ENCODE measurements around the gene SATL1.

Gene SATL1

GRCh38 chrX:85159644-85160043 is 83.9 kb downstream of the SATL1 start:
- no peak overlapping the region for H2BK12ac ChIP-seq (ENCODE audit: low read length in 2 of 2)
- WGBS, result 29% methylated on average over 1 of the region's 5 CpGs
- no peaks in the 10 kb centered on the region for H3K4me1 ChIP-seq (ENCODE audit: control insufficient read depth, insufficient read depth, low read depth, low read length)
- no peaks in the 10 kb centered on the region for H3K36me3 ChIP-seq (ENCODE audit: control insufficient read depth in 1 of 2, insufficient read depth in 2 of 2, low read depth in 1 of 2, low read length in 2 of 2)
- no peak overlapping the region for H3K14ac ChIP-seq (ENCODE audit: low read length in 2 of 2)
- no peak overlapping the region for H3K4ac ChIP-seq (ENCODE audit: low read depth in 1 of 2, low read length in 2 of 2)
- H2AK5ac ChIP-seq (ENCODE audit: low read length, severe bottlenecking), result no peak overlapping the region
- no peaks in the 10 kb centered on the region for H3K79me1 ChIP-seq (replicated peaks; ENCODE audit: low read length, poor library complexity, severe bottlenecking)
- no peak overlapping the region for H2AFZ ChIP-seq (ENCODE audit: low read depth, low read length)
- H4K8ac ChIP-seq (ENCODE audit: low read length), result no peak overlapping the region
- no peaks in the 10 kb centered on the region for H3K27me3 ChIP-seq (ENCODE audit: control insufficient read depth in 1 of 2, insufficient read depth in 1 of 2, low read length in 2 of 2)
- no peak overlapping the region for H3K27ac ChIP-seq (ENCODE audit: low read length, poor library complexity, severe bottlenecking)
- no peak overlapping the region for H2BK120ac ChIP-seq (ENCODE audit: low read depth, low read length)
- H2BK15ac ChIP-seq (ENCODE audit: low read depth, poor library complexity, severe bottlenecking), result no peak overlapping the region
- no peak overlapping the region for H3K23ac ChIP-seq (ENCODE audit: low read length in 2 of 2)
- H3K9me3 ChIP-seq (ENCODE audit: control insufficient read depth, low read length), result no peaks in the 10 kb centered on the region
- no peak overlapping the region for H2BK5ac ChIP-seq (ENCODE audit: low read depth, low read length, poor library complexity, severe bottlenecking)
- no peak for DNase-seq
- H3K4me2 ChIP-seq (ENCODE audit: low read length, poor library complexity, severe bottlenecking), result no peak overlapping the region
- no peak overlapping the region for H3K18ac ChIP-seq (ENCODE audit: low read depth in 1 of 2, low read length in 2 of 2)
- H4K91ac ChIP-seq (ENCODE audit: low read length), result no peak overlapping the region
- H3K4me3 ChIP-seq (ENCODE audit: insufficient read depth in 1 of 2, low read depth in 1 of 2, low read length in 2 of 2), result no peak overlapping the region
- no peak overlapping the region for H3K9ac ChIP-seq (ENCODE audit: low read length)

- no peak for DNase-seq
- no peak overlapping the region for H3K4me3 ChIP-seq (ENCODE audit: insufficient read depth in 1 of 2, low read depth in 1 of 2, low read length in 2 of 2)
- H3K27me3 ChIP-seq (ENCODE audit: control insufficient read depth in 1 of 2, insufficient read depth in 1 of 2, low read length in 2 of 2), result no peaks in the 10 kb centered on the region
- H3K23ac ChIP-seq (ENCODE audit: low read length in 2 of 2), result no peak overlapping the region
- no peak overlapping the region for H3K27ac ChIP-seq (ENCODE audit: low read length, poor library complexity, severe bottlenecking)
- no peak overlapping the region for H2BK12ac ChIP-seq (ENCODE audit: low read length in 2 of 2)
- H3K9me3 ChIP-seq (ENCODE audit: control insufficient read depth, low read length), result no peaks in the 10 kb centered on the region
- H3K14ac ChIP-seq (ENCODE audit: low read length in 2 of 2), result no peak overlapping the region
- no peak overlapping the region for H4K91ac ChIP-seq (ENCODE audit: low read length)
- no peak overlapping the region for H3K9ac ChIP-seq (ENCODE audit: low read length)
- no peak overlapping the region for H3K4ac ChIP-seq (ENCODE audit: low read depth in 1 of 2, low read length in 2 of 2)
- no peak overlapping the region for H3K18ac ChIP-seq (ENCODE audit: low read depth in 1 of 2, low read length in 2 of 2)
- H2BK120ac ChIP-seq (ENCODE audit: low read depth, low read length), result no peak overlapping the region
- H4K8ac ChIP-seq (ENCODE audit: low read length), result no peak overlapping the region
- 93% methylated on average over 1 of the region's 1 CpG for WGBS
- no peak overlapping the region for H3K4me2 ChIP-seq (ENCODE audit: low read length, poor library complexity, severe bottlenecking)
- H2BK15ac ChIP-seq (ENCODE audit: low read depth, poor library complexity, severe bottlenecking), result no peak overlapping the region
- no peaks in the 10 kb centered on the region for H3K79me1 ChIP-seq (replicated peaks; ENCODE audit: low read length, poor library complexity, severe bottlenecking)
- H2BK5ac ChIP-seq (ENCODE audit: low read depth, low read length, poor library complexity, severe bottlenecking), result no peak overlapping the region
- H2AK5ac ChIP-seq (ENCODE audit: low read length, severe bottlenecking), result no peak overlapping the region
- no peaks in the 10 kb centered on the region for H3K36me3 ChIP-seq (ENCODE audit: control insufficient read depth in 1 of 2, insufficient read depth in 2 of 2, low read depth in 1 of 2, low read length in 2 of 2)
- no peak overlapping the region for H2AFZ ChIP-seq (ENCODE audit: low read depth, low read length)
- no peaks in the 10 kb centered on the region for H3K4me1 ChIP-seq (ENCODE audit: control insufficient read depth, insufficient read depth, low read depth, low read length)
Observed at GRCh38 chrX:85140964-85141363, 102.6 kb downstream of the SATL1 start.

- Histone ChIP-seq H3K36me3 (ENCODE audit: control insufficient read depth in 1 of 2, insufficient read depth in 2 of 2, low read depth in 1 of 2, low read length in 2 of 2) (no peaks in the 10 kb centered on the region), H3K9ac (ENCODE audit: low read length) (no peak overlapping the region), H4K91ac (ENCODE audit: low read length) (no peak overlapping the region), H3K9me3 (ENCODE audit: control insufficient read depth, low read length) (no peaks in the 10 kb centered on the region), H3K4me3 (ENCODE audit: insufficient read depth in 1 of 2, low read depth in 1 of 2, low read length in 2 of 2) (no peak overlapping the region), H3K4me2 (ENCODE audit: low read length, poor library complexity, severe bottlenecking) (no peak overlapping the region), H3K27ac (ENCODE audit: low read length, poor library complexity, severe bottlenecking) (no peak overlapping the region), H2AK5ac (ENCODE audit: low read length, severe bottlenecking) (no peak overlapping the region), H3K14ac (ENCODE audit: low read length in 2 of 2) (no peak overlapping the region), H3K4ac (ENCODE audit: low read depth in 1 of 2, low read length in 2 of 2) (no peak overlapping the region), H4K8ac (ENCODE audit: low read length) (no peak overlapping the region), H2BK12ac (ENCODE audit: low read length in 2 of 2) (no peak overlapping the region), H3K4me1 (ENCODE audit: control insufficient read depth, insufficient read depth, low read depth, low read length) (no peaks in the 10 kb centered on the region), H2BK5ac (ENCODE audit: low read depth, low read length, poor library complexity, severe bottlenecking) (no peak overlapping the region), H3K23ac (ENCODE audit: low read length in 2 of 2) (no peak overlapping the region), H3K18ac (ENCODE audit: low read depth in 1 of 2, low read length in 2 of 2) (no peak overlapping the region), H2AFZ (ENCODE audit: low read depth, low read length) (no peak overlapping the region), H2BK120ac (ENCODE audit: low read depth, low read length) (no peak overlapping the region), H3K27me3 (ENCODE audit: control insufficient read depth in 1 of 2, insufficient read depth in 1 of 2, low read length in 2 of 2) (no peaks in the 10 kb centered on the region), H3K79me1 (replicated peaks; ENCODE audit: low read length, poor library complexity, severe bottlenecking) (no peaks in the 10 kb centered on the region), H2BK15ac (ENCODE audit: low read depth, poor library complexity, severe bottlenecking) (no peak overlapping the region)
- no peak for DNase-seq
- WGBS, result no CpG with 5 or more reads among the region's 1 CpG
Observed at GRCh38 chrX:85139422-85139821, 104.2 kb downstream of the SATL1 start.

GRCh38 chrX:85136409-85136808 is 107.2 kb downstream of the SATL1 start:
- Histone ChIP-seq H4K91ac (ENCODE audit: low read length) (no peak overlapping the region), H3K14ac (ENCODE audit: low read length in 2 of 2) (no peak overlapping the region), H2BK15ac (ENCODE audit: low read depth, poor library complexity, severe bottlenecking) (no peak overlapping the region), H3K36me3 (ENCODE audit: control insufficient read depth in 1 of 2, insufficient read depth in 2 of 2, low read depth in 1 of 2, low read length in 2 of 2) (no peaks in the 10 kb centered on the region), H3K4me3 (ENCODE audit: insufficient read depth in 1 of 2, low read depth in 1 of 2, low read length in 2 of 2) (no peak overlapping the region), H2AFZ (ENCODE audit: low read depth, low read length) (no peak overlapping the region), H3K18ac (ENCODE audit: low read depth in 1 of 2, low read length in 2 of 2) (no peak overlapping the region), H3K79me1 (replicated peaks; ENCODE audit: low read length, poor library complexity, severe bottlenecking) (no peaks in the 10 kb centered on the region), H3K27me3 (ENCODE audit: control insufficient read depth in 1 of 2, insufficient read depth in 1 of 2, low read length in 2 of 2) (no peaks in the 10 kb centered on the region), H4K8ac (ENCODE audit: low read length) (no peak overlapping the region), H3K4me1 (ENCODE audit: control insufficient read depth, insufficient read depth, low read depth, low read length) (no peaks in the 10 kb centered on the region), H3K27ac (ENCODE audit: low read length, poor library complexity, severe bottlenecking) (no peak overlapping the region), H3K4me2 (ENCODE audit: low read length, poor library complexity, severe bottlenecking) (no peak overlapping the region), H2BK120ac (ENCODE audit: low read depth, low read length) (no peak overlapping the region), H3K9me3 (ENCODE audit: control insufficient read depth, low read length) (no peaks in the 10 kb centered on the region), H3K9ac (ENCODE audit: low read length) (no peak overlapping the region), H2AK5ac (ENCODE audit: low read length, severe bottlenecking) (no peak overlapping the region), H2BK5ac (ENCODE audit: low read depth, low read length, poor library complexity, severe bottlenecking) (no peak overlapping the region), H3K4ac (ENCODE audit: low read depth in 1 of 2, low read length in 2 of 2) (no peak overlapping the region), H3K23ac (ENCODE audit: low read length in 2 of 2) (no peak overlapping the region), H2BK12ac (ENCODE audit: low read length in 2 of 2) (no peak overlapping the region)
- no peak for DNase-seq

Data from mesenchymal stem cell (in vitro differentiated cells and primary cell).